MM.1S (cell line): ENCODE data around the gene PET100.

Experiments
- DNase-seq: peaks from one replicate; pipeline ENCODE4 v3.0.0-alpha.2; 2015
- H2AFZ ChIP-seq: fragments of 300-600 bp; sonication (generic); 2 replicates; pipeline ENCODE4 v1.6.0; 2016; ENCODE audit warnings: antibody characterized with exemption, low read length
- H3F3A ChIP-seq: fragments of 300-600 bp; sonication (generic); 2 replicates; pipeline ENCODE4 v1.6.1; 2016; ENCODE audit warnings: mild to moderate bottlenecking, antibody characterized with exemption, low read length, moderate library complexity, mixed read lengths; ENCODE audit not compliant: insufficient read depth
- H3K27ac ChIP-seq: fragments of 300-600 bp; sonication (generic); 2 replicates; pipeline ENCODE4 v1.5.1; 2016; ENCODE audit warnings: mild to moderate bottlenecking, low read length
- H3K27me3 ChIP-seq: fragments of 300-600 bp; sonication (generic); replicated peaks from 2 replicates; pipeline ENCODE4 v1.6.0; 2016; ENCODE audit warnings: low read length; ENCODE audit not compliant: insufficient read depth
- H3K36me3 ChIP-seq: fragments of 300-600 bp; sonication (generic); replicated peaks from 2 replicates; pipeline ENCODE4 v1.6.1; 2016; ENCODE audit warnings: mild to moderate bottlenecking, low read length, mixed read lengths; ENCODE audit not compliant: insufficient read depth
- H3K4me1 ChIP-seq: fragments of 300-600 bp; sonication (generic); 2 replicates; pipeline ENCODE4 v1.6.1; 2016; ENCODE audit warnings: low read length, mixed read lengths
- H3K4me2 ChIP-seq: fragments of 300-600 bp; sonication (generic); 2 replicates; pipeline ENCODE4 v1.6.0; 2016; ENCODE audit warnings: low read depth, low read length
- H3K4me3 ChIP-seq: fragments of 300-600 bp; sonication (generic); 2 replicates; pipeline ENCODE4 v1.5.1; 2016; ENCODE audit warnings: low read length, mixed read lengths
- H3K79me2 ChIP-seq: fragments of 300-600 bp; sonication (generic); 2 replicates; pipeline ENCODE4 v1.6.1; 2016; ENCODE audit warnings: mixed run types, low read length, mixed read lengths
- H3K9ac ChIP-seq: fragments of 300-600 bp; sonication (generic); 2 replicates; pipeline ENCODE4 v1.6.1; 2016; ENCODE audit warnings: low read length, mixed read lengths
- H3K9me2 ChIP-seq: fragments of 300-600 bp; sonication (generic); replicated peaks from 2 replicates; pipeline ENCODE4 v1.6.1; 2016; ENCODE audit warnings: mild to moderate bottlenecking, low read length, mixed read lengths; ENCODE audit not compliant: insufficient read depth
- H3K9me3 ChIP-seq: fragments of 300-600 bp; sonication (generic); replicated peaks from 2 replicates; pipeline ENCODE4 v1.6.1; 2016; ENCODE audit warnings: mild to moderate bottlenecking, low read length, mixed read lengths; ENCODE audit not compliant: insufficient read depth
- H4K20me1 ChIP-seq: fragments of 300-600 bp; sonication (generic); 2 replicates; pipeline ENCODE4 v1.6.1; 2016; ENCODE audit warnings: mild to moderate bottlenecking, low read length, moderate library complexity, mixed read lengths; ENCODE audit not compliant: insufficient read depth
- EZH2 ChIP-seq: fragments of 300-600 bp; sonication (generic); optimal IDR thresholded peaks from 2 replicates; pipeline ENCODE3; 2017; ENCODE audit warnings: low read depth, mild to moderate bottlenecking, antibody characterized with exemption, low read length, mixed read lengths
- EZH2phosphoT487 ChIP-seq: fragments of 300-600 bp; sonication (generic); IDR thresholded peaks from 2 replicates; pipeline ENCODE4 v1.6.1; 2018; ENCODE audit warnings: antibody characterized with exemption, low read length
- TF ChIP-seq, protein P1 (sequence below): fragments of 300-600 bp; sonication (generic); IDR thresholded peaks from 2 replicates; pipeline ENCODE4 v1.5.1; 2016; ENCODE audit warnings: antibody characterized with exemption, low read length, mixed read lengths

The PET100 gene

DNA sequence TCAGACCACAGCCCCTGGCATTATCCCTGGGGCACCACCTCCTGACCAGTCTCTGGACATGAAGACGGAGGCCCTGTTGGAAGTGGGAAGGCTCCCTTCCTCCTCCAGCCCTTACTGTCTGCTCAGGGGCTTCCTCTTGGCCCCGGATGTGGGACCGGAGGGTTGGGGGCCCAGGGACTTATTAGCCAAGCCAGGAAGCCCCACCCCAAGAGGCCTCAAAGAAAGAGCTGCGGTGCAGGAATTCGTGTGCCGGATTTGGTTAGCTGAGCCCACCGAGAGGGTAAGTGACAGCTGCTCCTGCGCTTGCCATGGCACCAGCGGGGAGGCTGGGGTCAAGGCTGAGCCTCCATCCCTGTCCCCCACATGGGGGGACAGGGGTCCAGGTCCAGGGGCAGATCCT lies 39.2 kb downstream of the PET100 start, which contains the start of gene RETN:
TSS of gene RETN (plus strand) at position 208 of the 400 bp plus-strand sequence. CDS start 278 bp downstream, outside the sequence.
- Histone ChIP-seq H3K9ac (no peak within 1 kb of the TSS), H3K27ac (no peak within 1 kb of the TSS), H3K36me3 (no peaks in the 10 kb centered on the region), H3F3A (no peaks in the 10 kb centered on the region), H3K9me2 (no peaks in the 10 kb centered on the region), H3K4me3 (no peak within 1 kb of the TSS), H4K20me1 (no peaks in the 10 kb centered on the region), H3K4me1 (no peaks in the 10 kb centered on the region), H3K27me3 (peaks cover 84% of the 10 kb centered on the region), H3K79me2 (no peaks in the 10 kb centered on the region), H3K9me3 (no peaks in the 10 kb centered on the region), H2AFZ (no peak within 1 kb of the TSS), H3K4me2 (no peak within 1 kb of the TSS)
- DNase-seq, result no peak
- TF ChIP-seq EZH2 (no peak), EZH2phosphoT487 (no peak)
- TF ChIP-seq, protein P1, sequence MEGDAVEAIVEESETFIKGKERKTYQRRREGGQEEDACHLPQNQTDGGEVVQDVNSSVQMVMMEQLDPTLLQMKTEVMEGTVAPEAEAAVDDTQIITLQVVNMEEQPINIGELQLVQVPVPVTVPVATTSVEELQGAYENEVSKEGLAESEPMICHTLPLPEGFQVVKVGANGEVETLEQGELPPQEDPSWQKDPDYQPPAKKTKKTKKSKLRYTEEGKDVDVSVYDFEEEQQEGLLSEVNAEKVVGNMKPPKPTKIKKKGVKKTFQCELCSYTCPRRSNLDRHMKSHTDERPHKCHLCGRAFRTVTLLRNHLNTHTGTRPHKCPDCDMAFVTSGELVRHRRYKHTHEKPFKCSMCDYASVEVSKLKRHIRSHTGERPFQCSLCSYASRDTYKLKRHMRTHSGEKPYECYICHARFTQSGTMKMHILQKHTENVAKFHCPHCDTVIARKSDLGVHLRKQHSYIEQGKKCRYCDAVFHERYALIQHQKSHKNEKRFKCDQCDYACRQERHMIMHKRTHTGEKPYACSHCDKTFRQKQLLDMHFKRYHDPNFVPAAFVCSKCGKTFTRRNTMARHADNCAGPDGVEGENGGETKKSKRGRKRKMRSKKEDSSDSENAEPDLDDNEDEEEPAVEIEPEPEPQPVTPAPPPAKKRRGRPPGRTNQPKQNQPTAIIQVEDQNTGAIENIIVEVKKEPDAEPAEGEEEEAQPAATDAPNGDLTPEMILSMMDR, result no peak

DNA sequence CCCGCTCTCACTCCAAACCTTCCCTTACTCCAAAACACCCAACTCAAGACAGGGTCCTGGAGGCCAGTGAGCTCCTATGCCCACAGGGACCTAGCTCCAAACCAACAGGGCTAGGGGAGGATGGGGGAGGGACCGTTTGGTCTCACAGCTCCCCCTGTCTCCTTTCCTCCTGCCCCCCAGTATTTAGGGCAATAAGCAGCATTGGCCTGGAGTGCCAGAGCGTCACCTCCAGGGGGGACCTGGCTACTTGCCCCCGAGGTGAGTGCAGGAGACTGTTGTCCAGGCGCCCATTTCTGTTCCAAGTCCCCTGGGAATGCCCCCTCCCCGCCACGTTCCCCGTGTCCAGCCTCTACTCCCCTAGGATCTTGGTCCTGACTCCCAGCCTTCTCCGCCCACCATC lies 40.0 kb downstream of the PET100 start:
- no peaks in the 10 kb centered on the region for H3K4me1 ChIP-seq
- H3K4me3 ChIP-seq, result no peak overlapping the region
- no peaks in the 10 kb centered on the region for H3K79me2 ChIP-seq
- no peaks in the 10 kb centered on the region for H3F3A ChIP-seq
- DNase-seq, result no peak
- H3K27me3 ChIP-seq, result peaks cover 80% of the 10 kb centered on the region
- H3K4me2 ChIP-seq, result no peak overlapping the region
- H3K9me2 ChIP-seq, result no peaks in the 10 kb centered on the region
- H3K9me3 ChIP-seq, result no peaks in the 10 kb centered on the region
- no peak overlapping the region for H2AFZ ChIP-seq
- H4K20me1 ChIP-seq, result no peaks in the 10 kb centered on the region
- TF ChIP-seq EZH2 (no peak), EZH2phosphoT487 (no peak)
- TF ChIP-seq, protein P1, result no peak
- no peaks in the 10 kb centered on the region for H3K36me3 ChIP-seq
- no peak overlapping the region for H3K27ac ChIP-seq
- H3K9ac ChIP-seq, result no peak overlapping the region

DNA sequence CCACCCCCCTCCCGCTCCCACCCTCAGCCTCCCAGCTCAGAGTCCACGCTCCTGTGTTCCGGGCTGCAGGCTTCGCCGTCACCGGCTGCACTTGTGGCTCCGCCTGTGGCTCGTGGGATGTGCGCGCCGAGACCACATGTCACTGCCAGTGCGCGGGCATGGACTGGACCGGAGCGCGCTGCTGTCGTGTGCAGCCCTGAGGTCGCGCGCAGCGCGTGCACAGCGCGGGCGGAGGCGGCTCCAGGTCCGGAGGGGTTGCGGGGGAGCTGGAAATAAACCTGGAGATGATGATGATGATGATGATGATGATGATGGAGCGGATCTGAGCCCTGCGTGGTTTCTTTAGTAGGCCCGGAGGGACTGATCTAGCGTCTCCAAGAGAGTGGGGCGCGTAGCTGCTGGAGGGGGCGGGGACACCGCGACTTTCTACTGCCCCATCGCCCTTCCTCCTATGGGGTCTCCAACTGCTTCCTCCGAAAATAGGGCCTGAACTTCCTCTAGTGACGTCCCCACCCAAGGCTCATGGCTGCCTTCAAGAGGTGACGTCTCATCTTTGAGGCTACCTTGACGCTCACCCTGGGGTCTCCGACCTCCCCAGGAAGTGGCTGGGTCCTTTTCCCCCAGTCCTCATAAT lies 40.7 kb downstream of the PET100 start:
- Histone ChIP-seq H3F3A (no peaks in the 10 kb centered on the region), H3K27ac (no peak overlapping the region), H3K9me3 (no peaks in the 10 kb centered on the region), H3K27me3 (peaks cover 78% of the 10 kb centered on the region), H4K20me1 (no peaks in the 10 kb centered on the region), H3K36me3 (no peaks in the 10 kb centered on the region), H3K4me2 (no peak overlapping the region), H3K4me1 (no peaks in the 10 kb centered on the region), H3K9ac (no peak overlapping the region), H2AFZ (no peak overlapping the region), H3K9me2 (no peaks in the 10 kb centered on the region), H3K79me2 (no peaks in the 10 kb centered on the region), H3K4me3 (no peak overlapping the region)
- TF ChIP-seq EZH2phosphoT487 (no peak), EZH2 (no peak)
- TF ChIP-seq, protein P1, result no peak
- no peak for DNase-seq
